Omental fat pad (tissue), 4 donors: ENCODE results near the gene FBXW12. TPM values are rescaled to one million over a fixed set of nuclear protein-coding genes. Genes with fewer than 3 reads are reported as not detected.

Source experiments
- ATAC-seq: fragments of 150-250 bp; one replicate; pipeline ENCODE4 v1.9.1; 2016; ENCODE audit warnings: mild to moderate bottlenecking, moderate library complexity; ENCODE audit not compliant: low FRiP score
- DNase-seq: peaks from one replicate; pipeline ENCODE4 v3.0.0-alpha.2; 2019; ENCODE audit warnings: low spot score
- CTCF ChIP-seq, 3 donors: fragments of 450-650 bp; IDR thresholded peaks; one replicate each; pipeline ENCODE4 v1.5.1; 2016 to 2017; ENCODE audit warnings: antibody characterized with exemption in 3 of 3, mild to moderate bottlenecking in 3 of 3, moderate library complexity in 2 of 3
- total RNA-seq, 4 donors: library from RNA; depleted of rRNA; stranded (reverse); fragments of >200 nt; gene quantifications; one replicate each; pipeline ENCODE4 v1.1.0, GENCODE V29; 2016

FBXW12 gene
- total RNA-seq, 4 donors from 2014 or later, result not detected

DNA sequence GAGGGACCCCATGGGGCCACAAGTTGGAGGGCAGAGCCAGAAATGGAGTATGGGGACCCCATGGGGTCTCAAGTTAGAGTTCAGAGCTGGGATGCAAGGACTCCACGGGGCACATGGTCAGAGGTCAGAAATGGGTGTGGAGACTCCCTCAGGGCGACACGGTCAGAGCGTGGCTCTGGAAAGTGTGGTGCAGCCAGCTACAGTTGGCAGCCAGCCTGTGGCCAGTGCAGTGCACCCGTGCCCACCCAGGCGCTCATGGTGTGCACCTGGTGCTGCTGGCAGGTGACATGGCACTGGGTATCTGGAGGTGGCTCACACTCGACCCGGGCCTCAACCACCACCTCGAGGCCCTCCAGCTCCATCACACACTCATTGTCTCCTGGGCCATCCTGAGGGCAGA, 46.6 kb downstream of the FBXW12 start:
- DNase-seq (no peak), ATAC-seq (no peak)
- no peak for TF ChIP-seq CTCF (IDR thresholded peaks at IDR 0.05)

DNA sequence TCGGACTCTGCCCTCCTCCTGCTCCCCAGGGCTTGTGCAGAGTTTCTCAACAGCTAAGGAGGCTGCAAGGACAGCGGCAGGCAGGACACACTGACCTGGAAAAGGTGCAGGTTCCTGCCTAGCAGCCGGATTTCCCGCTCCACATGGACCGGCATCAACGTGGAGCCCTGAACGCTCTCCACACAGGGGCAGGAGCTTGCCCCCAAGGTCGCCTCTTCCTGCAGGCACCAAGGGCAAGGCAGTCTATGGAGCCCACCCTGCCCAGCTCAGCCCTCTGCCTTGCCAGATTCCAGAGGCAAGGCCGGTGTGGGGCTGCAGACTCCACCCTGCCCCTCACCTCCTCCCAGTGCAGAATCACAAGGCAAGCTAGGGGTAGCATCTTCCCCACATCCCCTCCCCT, 47.1 kb downstream of the FBXW12 start:
- TF ChIP-seq CTCF (IDR thresholded peaks at IDR 0.05), result no peak
- ATAC-seq (no peak), DNase-seq (no peak)

GRCh38 chr3:48419597-48419996, 47.6 kb downstream of the FBXW12 start:
- DNase-seq, result no peak
- ATAC-seq, result no peak
- TF ChIP-seq CTCF (IDR thresholded peaks at IDR 0.05), result no peak

- DNase-seq, result no peak
- TF ChIP-seq CTCF (IDR thresholded peaks at IDR 0.05), result no peak
- no peak for ATAC-seq
Observed at GRCh38 chr3:48420561-48420960, 48.5 kb downstream of the FBXW12 start.

GRCh38 chr3:48422272-48422671, 50.3 kb downstream of the FBXW12 start:
- no peak for DNase-seq
- TF ChIP-seq CTCF (IDR thresholded peaks at IDR 0.05), result no peak
- no peak for ATAC-seq

DNA sequence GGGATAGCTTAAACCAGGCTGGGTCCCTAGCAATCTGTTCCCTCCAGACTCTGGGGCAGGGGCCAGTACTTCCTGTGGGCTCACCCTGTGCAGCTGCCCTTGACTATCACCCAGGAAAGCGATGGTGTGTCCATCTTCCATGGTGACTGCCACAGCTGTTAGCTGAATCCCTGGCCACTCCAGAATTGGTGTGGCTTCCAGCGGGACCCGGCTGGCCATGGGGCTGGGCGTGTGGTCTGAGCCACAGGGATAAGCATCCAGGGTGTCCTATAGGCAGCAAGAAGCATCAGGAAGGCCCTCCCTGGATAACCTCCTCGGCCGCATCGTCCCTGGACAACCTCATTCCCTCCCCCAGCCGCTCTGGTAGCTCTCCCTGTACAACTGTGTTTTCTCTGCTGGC, 50.7 kb downstream of the FBXW12 start:
- no peak for TF ChIP-seq CTCF (IDR thresholded peaks at IDR 0.05)
- DNase-seq, result no peak
- no peak for ATAC-seq

GRCh38 chr3:48423241-48423882, 51.3 kb downstream of the FBXW12 start:
- ATAC-seq (no peak), DNase-seq (no peak)
- TF ChIP-seq CTCF (IDR thresholded peaks at IDR 0.05), result no peak
